ENCODE results near the gene MAP3K2.

DNA sequence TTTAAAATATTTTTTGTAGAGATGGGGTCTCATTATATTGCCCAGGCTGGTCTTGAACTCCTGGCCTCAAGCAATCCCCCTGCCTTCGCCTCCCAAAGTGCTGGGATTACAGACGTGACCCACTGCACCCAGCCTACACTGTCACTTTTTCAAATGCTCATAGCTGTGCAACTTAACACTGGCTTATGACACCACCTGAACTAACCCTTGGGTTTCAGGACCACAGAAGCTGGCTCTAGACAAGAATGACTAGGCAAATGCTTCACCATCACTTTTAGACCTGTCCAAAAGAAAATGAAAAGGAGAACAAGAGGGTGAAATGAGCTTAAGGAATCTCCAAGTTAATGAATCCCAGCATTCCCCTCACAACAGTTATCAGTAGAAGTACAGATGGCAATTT lies 107.1 kb downstream of the MAP3K2 start:
- TF ChIP-seq, protein P1, sequence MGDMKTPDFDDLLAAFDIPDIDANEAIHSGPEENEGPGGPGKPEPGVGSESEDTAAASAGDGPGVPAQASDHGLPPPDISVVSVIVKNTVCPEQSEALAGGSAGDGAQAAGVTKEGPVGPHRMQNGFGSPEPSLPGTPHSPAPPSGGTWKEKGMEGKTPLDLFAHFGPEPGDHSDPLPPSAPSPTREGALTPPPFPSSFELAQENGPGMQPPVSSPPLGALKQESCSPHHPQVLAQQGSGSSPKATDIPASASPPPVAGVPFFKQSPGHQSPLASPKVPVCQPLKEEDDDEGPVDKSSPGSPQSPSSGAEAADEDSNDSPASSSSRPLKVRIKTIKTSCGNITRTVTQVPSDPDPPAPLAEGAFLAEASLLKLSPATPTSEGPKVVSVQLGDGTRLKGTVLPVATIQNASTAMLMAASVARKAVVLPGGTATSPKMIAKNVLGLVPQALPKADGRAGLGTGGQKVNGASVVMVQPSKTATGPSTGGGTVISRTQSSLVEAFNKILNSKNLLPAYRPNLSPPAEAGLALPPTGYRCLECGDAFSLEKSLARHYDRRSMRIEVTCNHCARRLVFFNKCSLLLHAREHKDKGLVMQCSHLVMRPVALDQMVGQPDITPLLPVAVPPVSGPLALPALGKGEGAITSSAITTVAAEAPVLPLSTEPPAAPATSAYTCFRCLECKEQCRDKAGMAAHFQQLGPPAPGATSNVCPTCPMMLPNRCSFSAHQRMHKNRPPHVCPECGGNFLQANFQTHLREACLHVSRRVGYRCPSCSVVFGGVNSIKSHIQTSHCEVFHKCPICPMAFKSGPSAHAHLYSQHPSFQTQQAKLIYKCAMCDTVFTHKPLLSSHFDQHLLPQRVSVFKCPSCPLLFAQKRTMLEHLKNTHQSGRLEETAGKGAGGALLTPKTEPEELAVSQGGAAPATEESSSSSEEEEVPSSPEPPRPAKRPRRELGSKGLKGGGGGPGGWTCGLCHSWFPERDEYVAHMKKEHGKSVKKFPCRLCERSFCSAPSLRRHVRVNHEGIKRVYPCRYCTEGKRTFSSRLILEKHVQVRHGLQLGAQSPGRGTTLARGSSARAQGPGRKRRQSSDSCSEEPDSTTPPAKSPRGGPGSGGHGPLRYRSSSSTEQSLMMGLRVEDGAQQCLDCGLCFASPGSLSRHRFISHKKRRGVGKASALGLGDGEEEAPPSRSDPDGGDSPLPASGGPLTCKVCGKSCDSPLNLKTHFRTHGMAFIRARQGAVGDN (IDR thresholded peaks at IDR 0.05): no peak
- no peak for TF ChIP-seq ESRRA (IDR thresholded peaks at IDR 0.05; ENCODE audit: low read length)
- TF ChIP-seq, protein P2, sequence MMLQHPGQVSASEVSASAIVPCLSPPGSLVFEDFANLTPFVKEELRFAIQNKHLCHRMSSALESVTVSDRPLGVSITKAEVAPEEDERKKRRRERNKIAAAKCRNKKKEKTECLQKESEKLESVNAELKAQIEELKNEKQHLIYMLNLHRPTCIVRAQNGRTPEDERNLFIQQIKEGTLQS (IDR thresholded peaks at IDR 0.05; ENCODE audit: borderline replicate concordance, extremely low read depth, low read depth, low read length): no peak
- TF ChIP-seq POLR2A (IDR thresholded peaks at IDR 0.05; ENCODE audit: low read depth, low read length): no peak
- TF ChIP-seq, protein P3, sequence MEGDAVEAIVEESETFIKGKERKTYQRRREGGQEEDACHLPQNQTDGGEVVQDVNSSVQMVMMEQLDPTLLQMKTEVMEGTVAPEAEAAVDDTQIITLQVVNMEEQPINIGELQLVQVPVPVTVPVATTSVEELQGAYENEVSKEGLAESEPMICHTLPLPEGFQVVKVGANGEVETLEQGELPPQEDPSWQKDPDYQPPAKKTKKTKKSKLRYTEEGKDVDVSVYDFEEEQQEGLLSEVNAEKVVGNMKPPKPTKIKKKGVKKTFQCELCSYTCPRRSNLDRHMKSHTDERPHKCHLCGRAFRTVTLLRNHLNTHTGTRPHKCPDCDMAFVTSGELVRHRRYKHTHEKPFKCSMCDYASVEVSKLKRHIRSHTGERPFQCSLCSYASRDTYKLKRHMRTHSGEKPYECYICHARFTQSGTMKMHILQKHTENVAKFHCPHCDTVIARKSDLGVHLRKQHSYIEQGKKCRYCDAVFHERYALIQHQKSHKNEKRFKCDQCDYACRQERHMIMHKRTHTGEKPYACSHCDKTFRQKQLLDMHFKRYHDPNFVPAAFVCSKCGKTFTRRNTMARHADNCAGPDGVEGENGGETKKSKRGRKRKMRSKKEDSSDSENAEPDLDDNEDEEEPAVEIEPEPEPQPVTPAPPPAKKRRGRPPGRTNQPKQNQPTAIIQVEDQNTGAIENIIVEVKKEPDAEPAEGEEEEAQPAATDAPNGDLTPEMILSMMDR (IDR thresholded peaks at IDR 0.05 in 2 of 3, conservative IDR thresholded peaks at IDR 0.05 in 1 of 3; ENCODE audit: control insufficient read depth in 2 of 3, extremely low read depth in 1 of 3, insufficient read depth in 1 of 3, low read depth in 3 of 3, low read length in 3 of 3): no peak
- TF ChIP-seq, protein P4, sequence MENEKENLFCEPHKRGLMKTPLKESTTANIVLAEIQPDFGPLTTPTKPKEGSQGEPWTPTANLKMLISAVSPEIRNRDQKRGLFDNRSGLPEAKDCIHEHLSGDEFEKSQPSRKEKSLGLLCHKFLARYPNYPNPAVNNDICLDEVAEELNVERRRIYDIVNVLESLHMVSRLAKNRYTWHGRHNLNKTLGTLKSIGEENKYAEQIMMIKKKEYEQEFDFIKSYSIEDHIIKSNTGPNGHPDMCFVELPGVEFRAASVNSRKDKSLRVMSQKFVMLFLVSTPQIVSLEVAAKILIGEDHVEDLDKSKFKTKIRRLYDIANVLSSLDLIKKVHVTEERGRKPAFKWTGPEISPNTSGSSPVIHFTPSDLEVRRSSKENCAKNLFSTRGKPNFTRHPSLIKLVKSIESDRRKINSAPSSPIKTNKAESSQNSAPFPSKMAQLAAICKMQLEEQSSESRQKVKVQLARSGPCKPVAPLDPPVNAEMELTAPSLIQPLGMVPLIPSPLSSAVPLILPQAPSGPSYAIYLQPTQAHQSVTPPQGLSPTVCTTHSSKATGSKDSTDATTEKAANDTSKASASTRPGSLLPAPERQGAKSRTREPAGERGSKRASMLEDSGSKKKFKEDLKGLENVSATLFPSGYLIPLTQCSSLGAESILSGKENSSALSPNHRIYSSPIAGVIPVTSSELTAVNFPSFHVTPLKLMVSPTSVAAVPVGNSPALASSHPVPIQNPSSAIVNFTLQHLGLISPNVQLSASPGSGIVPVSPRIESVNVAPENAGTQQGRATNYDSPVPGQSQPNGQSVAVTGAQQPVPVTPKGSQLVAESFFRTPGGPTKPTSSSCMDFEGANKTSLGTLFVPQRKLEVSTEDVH (IDR thresholded peaks at IDR 0.05; ENCODE audit: low read depth, partially characterized antibody): no peak
- no peak for TF ChIP-seq STAT1 (conservative IDR thresholded peaks at IDR 0.05)
- TF ChIP-seq, protein P5, sequence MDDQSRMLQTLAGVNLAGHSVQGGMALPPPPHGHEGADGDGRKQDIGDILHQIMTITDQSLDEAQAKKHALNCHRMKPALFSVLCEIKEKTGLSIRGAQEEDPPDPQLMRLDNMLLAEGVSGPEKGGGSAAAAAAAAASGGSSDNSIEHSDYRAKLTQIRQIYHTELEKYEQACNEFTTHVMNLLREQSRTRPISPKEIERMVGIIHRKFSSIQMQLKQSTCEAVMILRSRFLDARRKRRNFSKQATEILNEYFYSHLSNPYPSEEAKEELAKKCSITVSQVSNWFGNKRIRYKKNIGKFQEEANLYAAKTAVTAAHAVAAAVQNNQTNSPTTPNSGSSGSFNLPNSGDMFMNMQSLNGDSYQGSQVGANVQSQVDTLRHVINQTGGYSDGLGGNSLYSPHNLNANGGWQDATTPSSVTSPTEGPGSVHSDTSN (IDR thresholded peaks at IDR 0.05; ENCODE audit: insufficient replicate concordance, low read depth, low read length): no peak
- TF ChIP-seq ZNF274 (IDR thresholded peaks at IDR 0.05; ENCODE audit: insufficient read depth, insufficient read length): no peak
- TF ChIP-seq PML (IDR thresholded peaks at IDR 0.05; ENCODE audit: low read length): no peak
- TF ChIP-seq POLR2AphosphoS5 (IDR thresholded peaks at IDR 0.05; ENCODE audit: low read length): no peak
